Right atrium auricular region (tissue), 2 donors: Measurements from ENCODE around the gene STEAP1B. TPM values are rescaled to one million over a fixed set of nuclear protein-coding genes. Genes with fewer than 3 reads are reported as not detected.

Experiments
- DNase-seq: peaks from one replicate; pipeline ENCODE4 v3.0.0-alpha.2; 2019; ENCODE audit warnings: low spot score
- H3K27ac ChIP-seq, 2 donors: fragments of 200-600 bp; sonication (generic); 1 replicate in 1 of 2; 2 replicates in 1 of 2; pipeline ENCODE4 v1.5.1; 2016 to 2019
- H3K27me3 ChIP-seq, 2 donors: fragments of 200-600 bp; sonication (generic); one replicate each; pipeline versions ENCODE4 v1.5.1 to v1.6.0; 2017 to 2019
- H3K36me3 ChIP-seq: fragments of 200-600 bp; sonication (generic); one replicate; pipeline ENCODE4 v1.5.1; 2016
- H3K4me1 ChIP-seq, 2 donors: fragments of 200-600 bp; sonication (generic); one replicate each; pipeline versions ENCODE4 v1.5.1 to v1.6.0; 2017 to 2019
- H3K4me3 ChIP-seq, 2 donors: fragments of 200-600 bp; sonication (generic); 1 replicate in 1 of 2; 2 replicates in 1 of 2; pipeline ENCODE4 v1.5.1; 2017 to 2019; ENCODE audit warnings: mild to moderate bottlenecking in 1 of 2, moderate library complexity in 1 of 2
- H3K9me3 ChIP-seq, 2 donors: fragments of 200-600 bp; sonication (generic); one replicate each; pipeline ENCODE4 v1.5.1; 2019
- total RNA-seq, 2 donors: library from RNA; depleted of rRNA; stranded (reverse); fragments of >200 nt; gene quantifications; one replicate each; pipeline ENCODE4 v1.1.0, GENCODE V29; 2016
- TF ChIP-seq, protein P1 (sequence below), 2 donors: fragments of 200-600 bp; sonication (generic); IDR thresholded peaks; one replicate each; pipeline ENCODE4 v1.5.1; 2019; ENCODE audit warnings: antibody characterized with exemption in 2 of 2

STEAP1B gene
- total RNA-seq, 2 donors from 2014 or later: 0.39 TPM; not detected in 1

DNA sequence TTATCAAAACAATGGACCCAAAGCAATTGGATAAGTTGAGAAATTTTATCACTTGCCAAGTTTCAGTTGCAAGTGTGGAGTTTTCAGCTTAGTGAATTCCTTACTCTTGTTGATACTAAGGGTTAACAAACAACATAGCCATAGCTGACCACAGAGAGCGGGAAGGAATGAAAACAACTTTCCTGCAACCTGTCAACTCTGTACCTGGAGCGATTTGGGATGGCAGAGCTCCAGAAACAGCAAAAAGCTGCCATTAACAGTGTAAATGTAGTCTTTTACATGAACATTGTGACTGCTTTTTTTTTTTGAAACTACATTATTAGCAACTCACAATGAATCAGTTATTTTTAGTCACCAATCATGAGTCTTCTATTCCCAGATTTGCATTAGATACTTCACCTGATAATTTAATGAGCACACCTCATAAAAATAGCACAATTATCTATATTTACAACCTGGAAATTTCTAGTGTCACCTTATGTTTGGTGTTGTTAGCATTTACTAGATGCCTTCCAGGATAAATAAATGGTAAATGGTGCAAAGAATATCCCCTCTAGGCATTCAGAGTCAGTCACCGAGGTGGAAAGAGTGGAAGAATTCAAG lies 95.5 kb downstream of the STEAP1B start:
- Histone ChIP-seq H3K4me3 (no peak overlapping the region), H3K27me3 (no peaks in the 10 kb centered on the region), H3K4me1 (no peaks in the 10 kb centered on the region), H3K9me3 (no peaks in the 10 kb centered on the region), H3K36me3 (no peaks in the 10 kb centered on the region), H3K27ac (no peak overlapping the region)
- TF ChIP-seq, protein P1, sequence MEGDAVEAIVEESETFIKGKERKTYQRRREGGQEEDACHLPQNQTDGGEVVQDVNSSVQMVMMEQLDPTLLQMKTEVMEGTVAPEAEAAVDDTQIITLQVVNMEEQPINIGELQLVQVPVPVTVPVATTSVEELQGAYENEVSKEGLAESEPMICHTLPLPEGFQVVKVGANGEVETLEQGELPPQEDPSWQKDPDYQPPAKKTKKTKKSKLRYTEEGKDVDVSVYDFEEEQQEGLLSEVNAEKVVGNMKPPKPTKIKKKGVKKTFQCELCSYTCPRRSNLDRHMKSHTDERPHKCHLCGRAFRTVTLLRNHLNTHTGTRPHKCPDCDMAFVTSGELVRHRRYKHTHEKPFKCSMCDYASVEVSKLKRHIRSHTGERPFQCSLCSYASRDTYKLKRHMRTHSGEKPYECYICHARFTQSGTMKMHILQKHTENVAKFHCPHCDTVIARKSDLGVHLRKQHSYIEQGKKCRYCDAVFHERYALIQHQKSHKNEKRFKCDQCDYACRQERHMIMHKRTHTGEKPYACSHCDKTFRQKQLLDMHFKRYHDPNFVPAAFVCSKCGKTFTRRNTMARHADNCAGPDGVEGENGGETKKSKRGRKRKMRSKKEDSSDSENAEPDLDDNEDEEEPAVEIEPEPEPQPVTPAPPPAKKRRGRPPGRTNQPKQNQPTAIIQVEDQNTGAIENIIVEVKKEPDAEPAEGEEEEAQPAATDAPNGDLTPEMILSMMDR (IDR thresholded peaks at IDR 0.05): no peak
- DNase-seq: no peak

GRCh38 chr7:22403344-22403743 lies 96.6 kb downstream of the STEAP1B start:
- Histone ChIP-seq H3K9me3 (no peaks in the 10 kb centered on the region), H3K27ac (no peak overlapping the region), H3K36me3 (no peaks in the 10 kb centered on the region), H3K27me3 (no peaks in the 10 kb centered on the region), H3K4me3 (no peak overlapping the region), H3K4me1 (no peaks in the 10 kb centered on the region)
- TF ChIP-seq, protein P1 (IDR thresholded peaks at IDR 0.05): no peak
- no peak for DNase-seq

GRCh38 chr7:22402250-22402649 lies 97.7 kb downstream of the STEAP1B start:
- H3K4me3 ChIP-seq: no peak overlapping the region
- TF ChIP-seq, protein P1 (IDR thresholded peaks at IDR 0.05): no peak
- H3K27me3 ChIP-seq: no peaks in the 10 kb centered on the region
- H3K36me3 ChIP-seq: no peaks in the 10 kb centered on the region
- no peaks in the 10 kb centered on the region for H3K9me3 ChIP-seq
- DNase-seq: no peak
- H3K27ac ChIP-seq: no peak overlapping the region
- no peaks in the 10 kb centered on the region for H3K4me1 ChIP-seq

DNA sequence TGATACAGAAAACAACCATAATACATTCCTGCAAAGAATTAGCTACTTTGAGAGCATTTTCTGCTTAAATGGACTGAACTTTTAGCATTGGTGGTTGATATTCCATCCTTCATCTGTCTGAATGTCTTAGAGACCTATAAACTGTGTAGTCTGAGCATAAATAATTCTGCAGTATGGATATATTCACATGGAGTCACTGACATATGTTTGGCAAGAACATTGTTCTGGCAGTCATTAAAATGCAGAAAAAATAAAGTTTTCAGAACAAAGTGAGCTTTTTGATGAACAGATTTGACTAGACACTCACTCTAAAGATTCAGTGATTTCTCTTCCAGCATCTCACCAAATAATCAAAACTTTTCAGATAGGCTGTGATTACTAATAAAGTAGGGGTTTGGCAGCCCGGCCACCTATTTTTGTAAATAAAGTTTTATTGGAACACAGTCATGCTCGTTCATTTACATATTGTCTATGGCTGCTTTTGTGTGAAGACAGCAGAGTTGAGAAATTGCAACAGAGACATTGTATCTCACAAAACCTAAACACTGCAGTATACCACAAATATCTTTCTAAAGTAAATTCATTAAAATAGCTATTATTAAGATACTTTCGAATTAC lies 98.9 kb downstream of the STEAP1B start:
- H3K4me3 ChIP-seq: no peak overlapping the region
- DNase-seq: no peak
- H3K27ac ChIP-seq: no peak overlapping the region
- H3K4me1 ChIP-seq: no peaks in the 10 kb centered on the region
- H3K36me3 ChIP-seq: no peaks in the 10 kb centered on the region
- TF ChIP-seq, protein P1 (IDR thresholded peaks at IDR 0.05): no peak
- H3K27me3 ChIP-seq: no peaks in the 10 kb centered on the region
- no peaks in the 10 kb centered on the region for H3K9me3 ChIP-seq

- Histone ChIP-seq H3K4me1 (no peaks in the 10 kb centered on the region), H3K9me3 (no peaks in the 10 kb centered on the region), H3K36me3 (no peaks in the 10 kb centered on the region), H3K27me3 (no peaks in the 10 kb centered on the region), H3K4me3 (no peak overlapping the region), H3K27ac (no peak overlapping the region)
- TF ChIP-seq, protein P1 (IDR thresholded peaks at IDR 0.05): no peak
- DNase-seq: no peak
These were observed 99.7 kb downstream of the STEAP1B start for GRCh38 chr7:22400150-22400814.
